ENCODE results near the gene CCDC74B.
"Not testable (repeated sequence)": the region's sequence is repeated elsewhere in the genome, so short reads cannot be mapped to it uniquely, and the experiment has no call there.

Gene CCDC74B

DNA sequence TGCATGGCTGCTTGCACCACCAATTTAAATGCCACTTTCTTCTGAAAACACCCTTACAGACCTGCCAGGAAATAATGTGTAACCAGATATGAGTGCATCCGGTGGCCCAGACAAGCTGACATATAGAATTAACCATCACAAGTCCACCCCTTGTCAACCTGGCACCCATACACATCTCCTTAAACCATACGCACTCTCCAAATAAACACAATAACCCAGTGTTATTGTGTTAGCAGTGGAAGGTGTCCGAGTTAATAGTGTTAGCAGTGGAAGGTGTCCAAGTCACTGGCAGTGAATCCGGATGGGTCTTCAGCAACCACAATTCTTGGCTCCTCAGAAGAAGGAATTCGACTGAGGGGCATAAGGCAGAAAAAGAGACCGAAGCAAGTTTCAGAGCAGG, 3.6 kb upstream of the CCDC74B start:
- DNase-seq: not testable (repeated sequence)

DNA sequence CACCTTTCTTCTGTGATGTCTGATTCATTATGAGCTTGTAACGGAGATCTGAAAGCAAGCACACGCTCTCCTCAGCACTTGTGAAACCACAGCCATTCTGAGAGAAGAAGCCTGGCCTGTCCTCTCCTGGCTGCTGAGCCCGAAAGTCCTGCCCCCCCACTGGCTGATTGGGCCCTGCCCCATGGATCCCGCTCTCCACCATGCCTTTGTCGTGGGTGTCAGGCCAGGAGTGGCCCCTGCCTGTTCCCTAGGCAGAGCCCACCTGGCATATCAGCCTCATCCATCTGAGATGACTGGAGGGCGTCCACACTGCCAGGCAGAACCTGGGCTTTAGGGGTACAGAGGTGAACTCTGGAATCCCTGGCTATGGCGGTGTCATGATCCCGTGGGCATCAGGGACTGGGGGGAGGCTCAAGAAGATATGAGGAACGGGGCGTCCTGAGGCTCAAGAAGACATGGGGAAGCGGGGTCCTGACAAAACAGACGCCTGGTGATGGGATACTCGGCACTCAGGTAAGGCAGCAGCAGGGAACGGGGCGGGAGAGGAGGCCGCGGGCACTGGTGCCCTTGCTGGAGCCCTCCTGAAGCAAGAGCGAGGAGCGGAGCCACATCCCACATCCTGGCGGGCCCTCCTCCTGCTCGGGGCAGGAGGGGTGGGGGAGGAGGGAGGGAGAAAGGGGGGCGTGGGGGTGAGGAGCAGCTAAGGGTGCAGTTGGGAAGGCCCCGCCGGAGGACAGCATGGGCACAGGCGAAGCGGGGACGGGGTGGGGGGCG, 1.5 kb downstream of the CCDC74B start:
- DNase-seq: not testable (repeated sequence)

DNA sequence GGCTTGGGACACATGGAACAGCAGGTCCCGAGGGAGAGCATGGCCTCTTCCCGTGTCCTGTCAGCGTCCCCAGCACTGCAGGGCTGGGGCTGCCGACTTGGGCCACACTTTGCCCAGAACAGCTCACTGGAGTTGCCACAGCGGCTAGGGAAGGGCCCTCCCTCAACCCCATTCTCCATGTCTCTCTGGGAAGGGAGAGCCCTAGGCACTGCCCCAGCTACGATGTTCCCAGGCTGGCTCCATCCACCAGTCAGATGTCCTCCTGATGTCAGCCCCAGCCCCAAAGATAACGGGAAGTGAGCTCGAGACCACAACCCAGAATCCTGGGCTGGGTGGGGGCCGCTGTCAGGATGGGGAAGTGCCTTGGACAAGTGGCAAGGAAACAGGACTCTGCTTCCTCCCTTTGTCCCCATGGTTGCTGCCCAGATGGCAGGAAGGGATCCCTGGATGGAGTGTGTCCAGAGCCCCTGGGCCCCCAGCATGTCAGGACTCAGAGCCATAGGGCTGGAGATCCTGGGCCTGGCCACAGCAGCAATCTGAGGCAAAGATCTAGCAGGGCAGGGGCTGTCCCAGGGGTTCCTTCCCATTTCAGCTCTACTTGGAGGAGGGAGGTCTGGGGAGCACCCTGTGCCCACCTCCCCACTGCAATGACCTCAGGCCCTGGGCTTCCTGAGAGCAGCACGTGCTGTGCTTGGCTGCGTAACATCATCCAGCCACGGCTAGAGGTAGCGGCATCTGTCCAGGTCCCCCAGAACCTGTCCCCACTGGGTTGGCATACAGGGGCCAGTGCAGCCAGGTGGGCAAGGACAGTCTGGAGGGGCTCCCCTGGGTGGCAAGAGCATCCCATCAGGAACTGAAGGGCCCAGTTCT, 2.3 kb downstream of the CCDC74B start:
- DNase-seq: not testable (repeated sequence)

DNA sequence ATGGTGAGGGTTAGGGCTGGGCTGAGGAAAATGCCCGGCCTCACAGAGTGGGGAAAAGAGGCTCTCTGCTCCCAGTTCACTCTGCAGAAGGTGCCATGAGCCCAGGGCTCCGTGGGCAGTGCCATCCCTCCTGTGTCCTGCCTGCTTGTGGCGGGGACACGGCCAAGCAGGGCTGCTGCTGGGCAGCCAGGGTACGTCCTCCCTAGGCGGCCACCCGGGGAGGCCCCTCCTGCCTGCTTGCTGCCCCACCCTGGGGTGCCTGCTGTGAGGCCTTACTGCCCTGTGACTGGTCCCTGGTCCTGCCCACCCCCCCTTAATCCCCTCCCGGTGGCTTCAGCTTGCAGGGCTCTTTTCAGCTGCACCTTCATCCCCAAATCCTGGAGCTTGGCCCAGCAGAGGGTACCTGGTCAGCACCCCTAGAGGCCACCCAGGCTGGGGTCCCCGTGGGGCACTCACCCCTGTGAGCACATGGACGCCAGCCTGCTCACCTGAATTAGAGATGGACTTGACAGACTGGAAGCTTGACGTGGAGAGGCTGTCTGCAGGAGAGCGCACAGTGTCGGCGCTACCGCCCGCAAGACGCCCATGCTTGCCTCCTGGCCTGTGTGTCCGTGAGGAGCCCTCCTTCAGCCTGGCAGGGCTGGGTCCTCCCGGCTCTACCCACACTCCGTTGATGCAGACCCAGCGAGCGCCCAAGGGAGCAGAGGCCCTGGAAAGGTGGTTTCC, 3.1 kb downstream of the CCDC74B start:
- not testable (repeated sequence) for DNase-seq

DNA sequence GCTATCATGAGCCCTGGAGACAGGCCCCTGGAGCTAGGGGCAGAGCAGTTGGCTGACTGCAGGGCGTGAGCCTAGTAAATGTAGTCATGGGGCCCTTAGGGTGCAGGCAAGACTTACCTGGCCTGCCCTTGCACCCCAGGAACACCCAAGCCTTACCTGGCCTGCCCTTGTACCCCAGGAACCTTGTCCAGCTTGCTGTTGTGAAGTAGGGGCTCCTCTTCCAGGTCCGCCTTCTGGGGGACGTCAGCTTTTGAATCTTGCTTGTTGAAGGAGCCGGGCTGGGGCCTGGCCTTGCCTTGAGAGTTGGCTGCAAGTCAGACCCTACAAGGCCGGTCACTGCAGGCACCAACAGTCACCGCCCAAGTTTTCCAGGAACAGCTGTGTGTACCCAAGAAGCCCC, 3.9 kb downstream of the CCDC74B start:
- not testable (repeated sequence) for DNase-seq

DNA sequence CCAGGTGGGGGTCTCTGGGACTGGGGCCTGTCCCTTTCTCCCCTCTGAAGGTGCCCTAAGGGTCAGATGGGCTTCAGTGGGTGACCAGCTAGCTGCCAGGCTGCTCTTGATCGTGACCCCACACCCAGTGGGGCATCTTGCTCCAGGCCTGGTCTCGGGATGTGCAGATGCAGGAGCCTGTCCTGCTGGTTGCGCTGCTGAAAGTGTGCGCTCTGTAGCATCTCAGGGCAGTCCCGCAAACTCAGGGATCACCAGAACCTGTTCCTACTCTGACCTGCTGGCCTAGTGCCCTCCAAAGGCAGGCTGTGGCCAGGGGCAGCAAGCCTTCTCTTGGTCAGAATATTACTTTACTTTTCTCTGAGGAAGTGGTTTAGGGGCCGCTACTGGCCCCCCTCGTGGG, 4.4 kb downstream of the CCDC74B start:
- DNase-seq: not testable (repeated sequence)

DNA sequence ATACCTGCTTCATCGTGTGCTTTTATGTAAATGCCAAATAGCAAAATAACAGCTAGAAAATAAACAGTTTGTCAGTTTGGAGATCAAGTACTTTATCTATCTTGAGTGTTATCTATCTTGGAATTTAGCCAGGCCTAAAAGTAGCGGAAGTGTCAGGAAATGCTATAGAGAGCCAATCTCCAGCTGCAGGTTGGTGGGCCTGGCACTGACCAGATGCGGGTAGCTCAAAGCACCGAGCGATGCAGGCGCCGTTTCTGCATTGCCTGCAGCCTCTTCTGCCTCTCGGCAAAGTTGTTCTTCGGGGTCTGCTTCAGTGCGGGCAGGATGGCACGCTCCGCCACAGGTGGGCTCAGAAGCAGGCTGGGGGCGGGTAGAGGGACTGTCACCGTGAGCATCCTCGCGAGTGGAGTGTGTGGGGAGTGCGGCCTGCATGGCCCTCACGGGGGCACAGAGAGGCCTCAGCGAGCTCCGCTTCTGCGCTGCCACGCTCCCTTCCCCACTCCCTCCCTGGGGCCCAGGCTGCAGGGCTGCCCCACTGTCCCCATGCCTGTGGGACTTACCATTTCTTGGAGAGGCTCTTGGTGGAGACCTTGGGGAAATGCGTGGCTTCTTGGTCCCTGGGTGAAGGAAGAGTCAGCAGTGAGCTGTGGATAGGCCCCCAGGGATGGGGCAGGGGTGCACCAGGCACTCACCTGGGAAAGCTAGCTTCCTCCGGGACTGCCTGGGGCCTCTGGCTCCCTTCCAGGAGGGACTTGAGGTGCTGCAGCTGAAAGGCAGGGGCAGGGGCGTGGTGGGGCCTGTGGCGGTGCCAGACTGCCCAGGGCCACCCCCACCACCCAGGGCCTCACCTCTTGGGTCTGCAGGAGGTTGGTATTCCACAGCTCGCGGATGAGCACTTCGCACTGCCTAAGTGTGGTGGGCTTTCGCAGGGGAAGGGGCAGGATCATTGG, 5.3 kb downstream of the CCDC74B start:
- not testable (repeated sequence) for DNase-seq

DNA sequence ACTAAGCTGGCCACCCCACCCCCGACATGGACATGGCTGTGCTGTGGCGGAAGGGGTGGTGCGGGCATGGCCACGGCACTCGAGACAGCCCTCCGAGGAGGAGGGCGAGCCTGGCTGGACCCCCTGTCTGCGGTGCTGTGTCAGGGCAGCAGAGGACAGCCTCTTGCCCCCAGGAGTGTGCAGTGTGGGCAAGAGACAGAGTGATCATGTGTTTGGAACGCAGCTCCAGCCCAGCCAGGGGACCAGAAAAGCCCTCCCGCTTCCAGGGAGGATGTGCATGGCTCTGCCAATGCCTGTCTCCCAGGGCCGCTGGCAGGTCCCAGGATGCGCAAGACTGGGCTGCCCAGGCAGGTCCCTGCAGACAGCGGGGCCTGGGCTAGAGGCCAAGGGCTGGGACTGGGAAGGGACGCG, 6.1 kb downstream of the CCDC74B start:
- DNase-seq: not testable (repeated sequence)

DNA sequence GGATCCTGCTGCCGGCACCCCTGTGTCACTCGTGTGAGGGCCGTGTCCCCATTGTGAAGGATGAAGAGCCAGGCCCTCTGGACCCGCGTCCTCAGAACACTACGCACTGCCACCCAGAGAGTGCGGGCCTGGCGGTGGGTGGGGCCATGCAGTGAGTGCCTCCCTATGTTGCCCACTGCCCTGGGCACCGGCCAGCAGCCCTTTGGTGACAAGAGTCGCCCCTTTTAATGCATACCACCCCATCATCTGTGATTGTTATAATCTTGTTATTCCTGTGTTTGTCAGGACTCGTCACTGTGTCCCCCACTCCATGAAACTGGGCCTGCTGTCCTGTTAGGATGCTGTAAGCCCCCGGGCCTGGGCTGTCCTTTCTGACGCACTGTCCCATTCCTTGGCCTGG, 6.6 kb downstream of the CCDC74B start:
- not testable (repeated sequence) for DNase-seq

DNA sequence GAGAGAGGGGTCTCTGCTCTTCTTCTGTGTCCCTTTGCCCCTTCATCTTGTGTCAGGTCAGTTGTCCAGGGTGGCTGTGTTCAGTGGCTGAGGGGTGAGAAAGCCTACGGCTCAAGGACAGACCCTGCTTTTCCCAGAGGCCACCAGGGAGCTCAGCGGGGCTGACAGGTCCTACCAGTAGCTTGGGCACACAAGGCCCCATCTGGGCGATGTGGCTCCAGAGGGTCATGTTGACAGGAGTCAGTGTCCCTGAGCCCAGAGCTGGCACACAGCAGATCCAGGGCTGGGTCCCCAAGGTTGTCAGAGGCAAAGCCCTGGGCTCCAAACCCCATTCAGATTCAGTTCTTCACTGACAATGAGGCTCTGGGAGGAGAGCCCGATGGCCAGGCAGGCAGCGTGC, 7.8 kb downstream of the CCDC74B start:
- not testable (repeated sequence) for DNase-seq

DNA sequence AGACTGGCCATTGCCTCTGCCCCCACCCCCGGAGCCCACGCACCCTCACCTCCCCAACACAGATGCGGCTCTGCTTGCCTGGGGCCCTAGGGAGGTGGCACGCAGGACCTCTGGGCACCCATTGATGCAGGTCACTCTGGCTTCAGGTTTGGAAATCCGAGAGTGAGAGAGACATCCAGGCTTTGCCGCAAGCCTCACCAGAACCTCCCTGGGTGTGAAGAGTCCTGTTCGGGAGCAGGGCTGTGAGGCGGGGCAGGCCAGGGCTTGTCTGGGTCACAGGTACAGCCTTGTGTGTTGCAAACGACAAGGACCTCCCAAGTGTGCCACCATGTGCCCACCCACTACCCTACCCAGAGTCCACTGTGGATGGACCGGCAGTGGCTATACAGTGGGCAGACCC, 8.4 kb downstream of the CCDC74B start:
- DNase-seq: not testable (repeated sequence)

DNA sequence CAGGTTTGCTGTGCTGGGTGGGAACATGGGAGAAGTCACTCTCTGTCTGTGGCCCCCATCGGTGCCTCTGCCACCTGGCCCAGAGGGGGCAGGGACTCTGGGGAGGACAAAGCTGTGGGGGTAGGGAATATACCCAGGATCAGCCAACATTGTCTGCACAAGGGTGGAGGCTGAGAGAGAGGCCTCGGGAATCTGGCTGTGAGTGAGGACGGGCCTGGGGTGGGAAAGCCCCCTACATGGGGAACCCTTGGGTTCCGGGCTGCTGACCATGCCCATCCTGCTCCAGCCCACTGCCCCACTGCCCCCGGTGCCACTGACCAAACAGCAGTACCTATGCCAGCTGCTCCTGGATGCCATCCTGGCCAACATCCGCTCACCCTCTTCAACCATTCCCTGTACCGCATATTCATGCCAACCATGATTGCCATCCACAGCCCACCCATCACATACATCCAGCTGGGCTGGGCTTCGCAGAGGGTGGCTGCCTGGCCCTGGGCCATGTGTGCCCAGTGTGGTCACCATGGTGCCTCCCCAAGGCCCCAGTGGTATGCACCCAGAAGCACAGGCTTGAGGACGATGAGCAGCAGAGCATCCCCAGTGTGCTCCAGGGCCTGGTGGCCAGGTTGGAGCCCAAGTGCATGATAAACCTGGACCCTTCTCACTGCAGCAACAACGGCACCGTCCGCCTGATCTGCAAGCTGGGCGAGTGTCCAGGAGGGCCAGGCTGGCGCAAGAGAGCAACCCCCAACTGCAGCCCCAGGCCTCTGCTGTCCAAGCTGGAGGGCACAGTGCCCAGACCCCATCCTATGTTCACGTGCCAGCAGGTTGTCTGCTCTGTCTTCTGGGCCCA, 9.0 kb downstream of the CCDC74B start:
- no peak for DNase-seq

DNA sequence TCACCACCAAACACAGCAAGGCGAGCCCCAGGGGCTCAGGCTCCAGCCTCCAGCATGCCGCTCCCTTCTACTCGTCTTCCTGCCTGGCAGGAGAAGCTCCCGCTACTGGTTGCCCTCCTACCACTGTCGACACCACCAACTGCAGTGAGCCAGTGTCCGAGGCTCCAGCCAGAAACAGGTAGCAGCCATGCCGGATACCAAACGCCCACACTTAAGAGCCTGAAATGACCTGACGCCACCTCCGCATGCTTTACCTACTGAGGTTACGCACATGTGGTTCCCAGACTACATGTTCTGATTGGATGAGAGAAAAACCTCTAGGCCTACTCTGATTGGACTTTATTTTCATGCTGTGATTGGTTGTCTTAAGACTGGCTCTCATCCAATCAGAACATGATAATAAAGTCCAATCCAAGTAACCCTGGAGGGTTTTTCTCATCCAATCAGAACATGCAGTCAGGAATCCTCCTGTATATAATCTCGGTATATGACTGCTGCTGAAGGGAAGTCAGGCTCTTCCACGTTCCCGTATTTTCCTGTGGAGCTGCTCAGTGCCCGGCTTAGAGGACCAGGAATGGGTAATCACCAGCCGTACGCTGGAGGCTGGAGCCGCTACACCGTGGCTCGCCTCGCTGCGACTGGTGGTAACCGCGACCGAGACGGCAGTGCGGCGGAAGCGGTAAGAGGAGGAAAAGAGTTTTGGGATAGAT, 15.6 kb downstream of the CCDC74B start, which contains the start of gene POTEF:
Gene POTEF, minus strand, starts transcription at position 103 of the 710 bp plus-strand sequence. CDS start 8,707 bp downstream, outside the sequence.
- DNase-seq: not testable (repeated sequence)

DNA sequence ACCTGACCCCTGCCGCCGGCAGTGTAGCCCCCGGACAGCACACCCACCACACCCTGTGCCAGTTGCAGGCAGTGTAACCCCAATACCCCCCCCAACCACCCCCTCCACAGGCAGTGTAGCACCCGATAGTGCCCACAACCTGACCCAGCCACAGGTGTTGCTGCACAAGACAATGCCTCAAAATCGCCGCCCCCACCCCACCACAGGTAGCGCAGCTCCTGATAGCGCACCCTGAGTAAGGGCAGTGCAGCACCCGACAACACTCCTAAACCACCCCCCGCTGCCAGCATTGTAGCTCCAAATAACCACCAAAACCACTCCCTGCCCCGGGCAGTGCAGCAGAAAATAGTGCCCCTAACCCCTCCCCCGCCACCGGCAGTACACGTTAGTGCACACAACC, 16.4 kb downstream of the CCDC74B start:
- DNase-seq: not testable (repeated sequence)

DNA sequence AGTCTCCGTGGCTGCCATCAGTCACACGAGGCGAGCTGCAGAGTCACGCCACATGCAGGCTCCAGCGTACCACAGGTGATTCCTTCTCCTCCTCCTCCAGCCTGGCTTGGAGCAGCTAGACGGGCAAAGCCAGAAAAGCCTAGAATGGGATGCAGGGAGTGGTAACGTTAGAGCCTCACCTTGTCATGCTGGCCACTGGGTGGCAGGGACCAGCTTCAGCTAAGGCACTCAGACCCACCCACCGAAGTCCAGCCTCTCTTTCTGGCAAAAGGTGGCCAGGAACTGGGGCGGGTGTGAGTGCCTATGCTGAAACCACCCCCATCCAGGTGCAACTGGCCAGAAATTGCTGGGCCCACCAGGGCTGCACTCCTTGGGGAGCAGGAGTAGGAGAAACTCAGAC, 17.2 kb downstream of the CCDC74B start:
- not testable (repeated sequence) for DNase-seq

DNA sequence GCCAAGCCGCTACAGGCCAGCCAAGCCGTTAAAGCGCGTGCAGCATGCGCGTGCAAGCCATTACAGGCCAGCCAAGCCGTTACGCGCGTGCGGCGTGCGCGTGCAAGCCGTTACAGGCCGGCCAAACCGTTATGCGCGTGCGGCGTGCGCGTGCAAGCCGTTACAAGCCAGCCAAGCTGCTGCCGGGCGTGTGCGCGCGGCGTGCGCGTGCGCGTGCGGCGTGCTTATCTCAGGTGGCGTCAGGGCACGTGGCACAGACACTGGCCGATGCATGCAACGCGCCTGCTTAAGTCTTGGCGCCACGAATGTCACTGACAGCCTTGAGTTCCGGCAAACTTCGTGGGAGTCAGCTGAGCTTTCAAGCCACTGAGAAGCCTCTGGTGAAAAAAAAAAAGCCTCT, 24.0 kb downstream of the CCDC74B start:
- not testable (repeated sequence) for DNase-seq

DNA sequence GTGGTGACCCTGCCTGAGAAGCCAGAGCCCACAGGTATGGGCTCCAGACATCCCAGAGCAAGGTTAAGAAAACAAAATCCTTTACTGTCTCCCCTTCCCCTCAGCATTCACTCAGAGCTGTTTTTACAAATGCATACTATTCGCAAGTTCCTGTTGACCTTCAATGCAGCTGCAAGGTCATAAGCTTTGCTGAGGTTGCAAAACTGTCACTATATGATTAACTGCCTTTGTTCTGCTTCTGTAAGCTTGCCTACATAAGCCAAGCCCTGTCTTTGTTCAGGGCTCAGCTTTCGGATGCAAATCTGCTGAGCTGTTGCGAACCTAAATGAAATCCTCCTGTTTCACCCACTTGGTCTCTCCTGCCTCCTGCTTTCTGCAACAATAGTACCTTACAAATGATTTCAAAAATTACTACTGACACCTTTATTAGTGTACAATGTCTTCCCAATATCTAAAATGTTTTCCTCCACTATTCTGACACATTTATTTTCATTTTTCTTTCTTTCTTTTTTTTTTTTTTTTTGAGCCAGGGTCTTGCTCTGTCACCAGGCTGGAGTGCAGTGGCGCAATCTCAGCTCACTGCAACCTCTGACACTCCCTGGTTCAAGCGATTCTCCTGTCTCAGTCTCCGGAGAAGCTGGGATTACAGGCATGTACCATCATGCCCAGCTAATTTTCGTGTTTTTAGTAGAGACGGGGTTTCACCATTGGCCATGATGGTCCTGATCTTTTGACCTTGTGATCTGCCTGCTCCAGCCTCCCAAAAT, 42.1 kb downstream of the CCDC74B start:
- not testable (repeated sequence) for DNase-seq

Measured in stimulated activated CD4-positive, alpha-beta T cell treated with anti-CD3 and anti-CD28 coated beads, Interleukin-2, amount 100 ng/mL, for 24 hours (primary cell).